Measurements from ENCODE around the gene ARRB1.
"Not testable (repeated sequence)": the region's sequence is repeated elsewhere in the genome, so short reads cannot be mapped to it uniquely, and the experiment has no call there.

Gene ARRB1

GRCh38 chr11:75344761-75345454 lies 6.6 kb downstream of the ARRB1 start:
- in situ Hi-C loops (cut with MboI; ENCODE audit: low sequenced_read_pairs): no loop called here

- in situ Hi-C loops (cut with MboI; ENCODE audit: low sequenced_read_pairs): no loop called here
Measured at GRCh38 chr11:75344186-75344585, 7.3 kb downstream of the ARRB1 start.

GRCh38 chr11:75342966-75343870 lies 8.2 kb downstream of the ARRB1 start:
- in situ Hi-C loops (cut with MboI; ENCODE audit: low sequenced_read_pairs): no loop called here

- in situ Hi-C loops (cut with MboI; ENCODE audit: low sequenced_read_pairs): no loop called here
Measured at GRCh38 chr11:75342231-75342918, 9.1 kb downstream of the ARRB1 start.

- in situ Hi-C loops (cut with MboI; ENCODE audit: low sequenced_read_pairs): no loop called here
Measured at GRCh38 chr11:75341612-75342011, 9.8 kb downstream of the ARRB1 start.

GRCh38 chr11:75339685-75340409 lies 11.6 kb downstream of the ARRB1 start:
- in situ Hi-C loops (cut with MboI; ENCODE audit: low sequenced_read_pairs): loop anchor here (5.0 kb wide), 1 partner anchor 37 kb away; no protein-coding TSS in a partner anchor

GRCh38 chr11:75338516-75339208 lies 12.8 kb downstream of the ARRB1 start:
- in situ Hi-C loops (cut with MboI; ENCODE audit: low sequenced_read_pairs): loop anchor here (5.0 kb wide), 1 partner anchor 39 kb away; no protein-coding TSS in a partner anchor

GRCh38 chr11:75337195-75337654 lies 14.2 kb downstream of the ARRB1 start:
- in situ Hi-C loops (cut with MboI; ENCODE audit: low sequenced_read_pairs): loop anchor here (5.0 kb wide), 1 partner anchor 40 kb away; no protein-coding TSS in a partner anchor

- in situ Hi-C loops (cut with MboI; ENCODE audit: low sequenced_read_pairs): loop anchor here (5.0 kb wide), 1 partner anchor 42 kb away; no protein-coding TSS in a partner anchor
Measured at GRCh38 chr11:75334976-75335375, 16.5 kb downstream of the ARRB1 start.

- in situ Hi-C loops (cut with MboI; ENCODE audit: low sequenced_read_pairs): no loop called here
Measured at GRCh38 chr11:75334402-75334891, 17.0 kb downstream of the ARRB1 start.

- in situ Hi-C loops (cut with MboI; ENCODE audit: low sequenced_read_pairs): no loop called here
Measured at GRCh38 chr11:75333807-75334140, 17.7 kb downstream of the ARRB1 start.

- in situ Hi-C loops (cut with MboI; ENCODE audit: low sequenced_read_pairs): no loop called here
Measured at GRCh38 chr11:75333022-75333806, 18.2 kb downstream of the ARRB1 start.

- in situ Hi-C loops (cut with MboI; ENCODE audit: low sequenced_read_pairs): not testable (repeated sequence)
Measured at GRCh38 chr11:75331761-75332160, 19.7 kb downstream of the ARRB1 start.

- in situ Hi-C loops (cut with MboI; ENCODE audit: low sequenced_read_pairs): not testable (repeated sequence)
Measured at GRCh38 chr11:75331304-75331703, 20.2 kb downstream of the ARRB1 start.

GRCh38 chr11:75330886-75331285 lies 20.6 kb downstream of the ARRB1 start:
- in situ Hi-C loops (cut with MboI; ENCODE audit: low sequenced_read_pairs): not testable (repeated sequence)

- in situ Hi-C loops (cut with MboI; ENCODE audit: low sequenced_read_pairs): no loop called here
Measured at GRCh38 chr11:75330291-75330690, 21.2 kb downstream of the ARRB1 start.

- in situ Hi-C loops (cut with MboI; ENCODE audit: low sequenced_read_pairs): no loop called here
Measured at GRCh38 chr11:75328426-75329277, 22.8 kb downstream of the ARRB1 start.

GRCh38 chr11:75326439-75326810 lies 25.0 kb downstream of the ARRB1 start:
- in situ Hi-C loops (cut with MboI; ENCODE audit: low sequenced_read_pairs): no loop called here
